HEK293 (cell line): ENCODE data around the gene TTLL1.

Experiments
- CTCF ChIA-PET: fragments of 350-600 bp; formaldehyde crosslinking; extraction: SDS; loops from one replicate; lab custom pipeline; 2021; ENCODE audit warnings: antibody characterized with exemption; lab: Yijun Ruan, JAX
- POLR2A ChIA-PET: fragments of 300-600 bp; formaldehyde crosslinking; extraction: SDS; loops from one replicate; lab custom pipeline; 2020; ENCODE audit warnings: antibody characterized with exemption, inconsistent platforms; lab: Yijun Ruan, JAX
- H3K27ac ChIP-seq: fragments of 200-500 bp; sonication (Bioruptor generic); 2 replicates; pipeline ENCODE4 v1.5.1; 2014; ENCODE audit warnings: low read depth, low read length, control low read depth, inconsistent platforms; ENCODE audit errors: extremely low read depth
- H3K36me3 ChIP-seq, 2 experiments: fragments of 200-500 bp in 1 of 2; sonication (Bioruptor generic) in 1 of 2; 1 replicate in 1 of 2; 2 replicates in 1 of 2; pipeline ENCODE4 v1.5.1; 2014 to 2017; ENCODE audit warnings: inconsistent platforms in 2 of 2, low read length in 2 of 2; ENCODE audit not compliant: control insufficient read depth in 2 of 2, insufficient read depth in 1 of 2
- H3K4me1 ChIP-seq: fragments of 200-500 bp; sonication (Bioruptor generic); 2 replicates; pipeline ENCODE4 v1.5.1; 2014; ENCODE audit warnings: mild to moderate bottlenecking, low read length, inconsistent platforms; ENCODE audit not compliant: control insufficient read depth, insufficient read depth
- H3K4me3 ChIP-seq: 2 replicates; pipeline ENCODE4 v1.5.1; 2011; ENCODE audit warnings: low read depth, mild to moderate bottlenecking, control low read depth, low read length, moderate library complexity
- H3K9me3 ChIP-seq: fragments of 200-500 bp; sonication (Bioruptor generic); 2 replicates; pipeline ENCODE4 v1.5.1; 2014; ENCODE audit warnings: low read depth, low read length, inconsistent platforms; ENCODE audit not compliant: control insufficient read depth, insufficient read depth
- ATF2 ChIP-seq: fragments of 450-650 bp; formaldehyde crosslinking; IDR thresholded peaks from 2 replicates; pipeline ENCODE4 v1.5.1; 2016; ENCODE audit warnings: missing biosample characterization, missing genetic modification characterization, low read depth
- HOXA7 ChIP-seq: sonication (generic); formaldehyde crosslinking; IDR thresholded peaks from 2 replicates; pipeline ENCODE4 v1.8.1; 2022; ENCODE audit warnings: missing genetic modification reagents, borderline replicate concordance
- KLF7 ChIP-seq: fragments of 450-650 bp; formaldehyde crosslinking; IDR thresholded peaks from 2 replicates; pipeline ENCODE4 v1.5.1; 2016; ENCODE audit warnings: missing biosample characterization, missing genetic modification characterization, borderline replicate concordance
- PRDM1 ChIP-seq: fragments of 450-650 bp; formaldehyde crosslinking; IDR thresholded peaks from 2 replicates; pipeline ENCODE4; 2016; ENCODE audit warnings: missing biosample characterization, missing genetic modification characterization
- TCF7L2 ChIP-seq: IDR thresholded peaks from 2 replicates; pipeline ENCODE4 v1.6.1; 2011; ENCODE audit warnings: low read depth, mild to moderate bottlenecking, inconsistent platforms, low read length, moderate library complexity, borderline replicate concordance
- ZBTB17 ChIP-seq: fragments of 450-650 bp; formaldehyde crosslinking; IDR thresholded peaks from 2 replicates; pipeline ENCODE4 v1.5.1; 2016; ENCODE audit warnings: missing biosample characterization, missing genetic modification characterization
- ZFP3 ChIP-seq: fragments of 450-650 bp; formaldehyde crosslinking; IDR thresholded peaks from 2 replicates; pipeline ENCODE4 v1.5.1; 2016; ENCODE audit warnings: low read depth, missing biosample characterization, missing genetic modification characterization
- ZNF174 ChIP-seq: fragments of 450-650 bp; formaldehyde crosslinking; IDR thresholded peaks from 2 replicates; pipeline ENCODE4 v1.5.0; 2017; ENCODE audit warnings: missing biosample characterization, mild to moderate bottlenecking, missing genetic modification characterization
- ZNF184 ChIP-seq: fragments of 450-650 bp; IDR thresholded peaks from 2 replicates; pipeline ENCODE4 v1.5.1; 2018; ENCODE audit warnings: missing biosample characterization, mild to moderate bottlenecking, missing genetic modification characterization
- ZNF221 ChIP-seq: fragments of 450-650 bp; formaldehyde crosslinking; IDR thresholded peaks from 2 replicates; pipeline ENCODE4 v1.5.1; 2017; ENCODE audit warnings: missing biosample characterization, missing genetic modification characterization, borderline replicate concordance
- ZNF366 ChIP-seq: fragments of 450-650 bp; formaldehyde crosslinking; conservative IDR thresholded peaks from 2 replicates; pipeline ENCODE4 v1.5.1; 2016; ENCODE audit warnings: missing biosample characterization, missing genetic modification characterization
- ZNF433 ChIP-seq: fragments of 450-650 bp; formaldehyde crosslinking; IDR thresholded peaks from 2 replicates; pipeline ENCODE4 v1.5.1; 2016; ENCODE audit warnings: missing biosample characterization, missing genetic modification characterization, low read depth
- ZNF548 ChIP-seq: fragments of 450-650 bp; formaldehyde crosslinking; IDR thresholded peaks from 2 replicates; pipeline ENCODE4 v1.5.1; 2016; ENCODE audit warnings: missing biosample characterization, missing genetic modification characterization
- ZNF664 ChIP-seq: fragments of 450-650 bp; formaldehyde crosslinking; IDR thresholded peaks from 2 replicates; pipeline ENCODE4 v1.5.1; 2016; ENCODE audit warnings: missing biosample characterization, missing genetic modification characterization
- ZNF692 ChIP-seq: fragments of 450-650 bp; formaldehyde crosslinking; IDR thresholded peaks from 2 replicates; pipeline ENCODE4 v1.5.1; 2016; ENCODE audit warnings: missing biosample characterization, missing genetic modification characterization
- TF ChIP-seq, protein P1 (sequence below): fragments of 450-650 bp; formaldehyde crosslinking; IDR thresholded peaks from 2 replicates; pipeline ENCODE4 v1.5.1; 2016; ENCODE audit warnings: missing biosample characterization, missing genetic modification characterization
- TF ChIP-seq, protein P2 (sequence below): fragments of 450-650 bp; formaldehyde crosslinking; conservative IDR thresholded peaks from 2 replicates; pipeline ENCODE4 v1.5.1; 2016; ENCODE audit warnings: low read depth, missing biosample characterization, missing genetic modification characterization
- TF ChIP-seq, protein P3 (sequence below): fragments of 450-650 bp; formaldehyde crosslinking; IDR thresholded peaks from 2 replicates; pipeline ENCODE4 v1.5.1; 2016; ENCODE audit warnings: missing biosample characterization, missing genetic modification characterization

The TTLL1 gene

GRCh38 chr22:43014316-43014868 lies 74.8 kb downstream of the TTLL1 start (continued):
- TF ChIP-seq, protein P1, sequence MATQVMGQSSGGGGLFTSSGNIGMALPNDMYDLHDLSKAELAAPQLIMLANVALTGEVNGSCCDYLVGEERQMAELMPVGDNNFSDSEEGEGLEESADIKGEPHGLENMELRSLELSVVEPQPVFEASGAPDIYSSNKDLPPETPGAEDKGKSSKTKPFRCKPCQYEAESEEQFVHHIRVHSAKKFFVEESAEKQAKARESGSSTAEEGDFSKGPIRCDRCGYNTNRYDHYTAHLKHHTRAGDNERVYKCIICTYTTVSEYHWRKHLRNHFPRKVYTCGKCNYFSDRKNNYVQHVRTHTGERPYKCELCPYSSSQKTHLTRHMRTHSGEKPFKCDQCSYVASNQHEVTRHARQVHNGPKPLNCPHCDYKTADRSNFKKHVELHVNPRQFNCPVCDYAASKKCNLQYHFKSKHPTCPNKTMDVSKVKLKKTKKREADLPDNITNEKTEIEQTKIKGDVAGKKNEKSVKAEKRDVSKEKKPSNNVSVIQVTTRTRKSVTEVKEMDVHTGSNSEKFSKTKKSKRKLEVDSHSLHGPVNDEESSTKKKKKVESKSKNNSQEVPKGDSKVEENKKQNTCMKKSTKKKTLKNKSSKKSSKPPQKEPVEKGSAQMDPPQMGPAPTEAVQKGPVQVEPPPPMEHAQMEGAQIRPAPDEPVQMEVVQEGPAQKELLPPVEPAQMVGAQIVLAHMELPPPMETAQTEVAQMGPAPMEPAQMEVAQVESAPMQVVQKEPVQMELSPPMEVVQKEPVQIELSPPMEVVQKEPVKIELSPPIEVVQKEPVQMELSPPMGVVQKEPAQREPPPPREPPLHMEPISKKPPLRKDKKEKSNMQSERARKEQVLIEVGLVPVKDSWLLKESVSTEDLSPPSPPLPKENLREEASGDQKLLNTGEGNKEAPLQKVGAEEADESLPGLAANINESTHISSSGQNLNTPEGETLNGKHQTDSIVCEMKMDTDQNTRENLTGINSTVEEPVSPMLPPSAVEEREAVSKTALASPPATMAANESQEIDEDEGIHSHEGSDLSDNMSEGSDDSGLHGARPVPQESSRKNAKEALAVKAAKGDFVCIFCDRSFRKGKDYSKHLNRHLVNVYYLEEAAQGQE (tag by site-specific recombination) = no peak
- TF ChIP-seq ATF2 (tag by site-specific recombination) (no peak), ZNF174 (tag by site-specific recombination) (no peak), ZFP3 (tag by site-specific recombination) (no peak), ZNF664 (tag by site-specific recombination) (no peak), TCF7L2 (0 out of 2 replicates have a peak, but pooled peaks have one; percentile 28), ZNF221 (tag by site-specific recombination) (no peak), KLF7 (tag by site-specific recombination) (no peak), ZNF548 (tag by site-specific recombination) (no peak), ZNF433 (tag by site-specific recombination) (no peak), HOXA7 (no peak)
- TF ChIP-seq, protein P2, sequence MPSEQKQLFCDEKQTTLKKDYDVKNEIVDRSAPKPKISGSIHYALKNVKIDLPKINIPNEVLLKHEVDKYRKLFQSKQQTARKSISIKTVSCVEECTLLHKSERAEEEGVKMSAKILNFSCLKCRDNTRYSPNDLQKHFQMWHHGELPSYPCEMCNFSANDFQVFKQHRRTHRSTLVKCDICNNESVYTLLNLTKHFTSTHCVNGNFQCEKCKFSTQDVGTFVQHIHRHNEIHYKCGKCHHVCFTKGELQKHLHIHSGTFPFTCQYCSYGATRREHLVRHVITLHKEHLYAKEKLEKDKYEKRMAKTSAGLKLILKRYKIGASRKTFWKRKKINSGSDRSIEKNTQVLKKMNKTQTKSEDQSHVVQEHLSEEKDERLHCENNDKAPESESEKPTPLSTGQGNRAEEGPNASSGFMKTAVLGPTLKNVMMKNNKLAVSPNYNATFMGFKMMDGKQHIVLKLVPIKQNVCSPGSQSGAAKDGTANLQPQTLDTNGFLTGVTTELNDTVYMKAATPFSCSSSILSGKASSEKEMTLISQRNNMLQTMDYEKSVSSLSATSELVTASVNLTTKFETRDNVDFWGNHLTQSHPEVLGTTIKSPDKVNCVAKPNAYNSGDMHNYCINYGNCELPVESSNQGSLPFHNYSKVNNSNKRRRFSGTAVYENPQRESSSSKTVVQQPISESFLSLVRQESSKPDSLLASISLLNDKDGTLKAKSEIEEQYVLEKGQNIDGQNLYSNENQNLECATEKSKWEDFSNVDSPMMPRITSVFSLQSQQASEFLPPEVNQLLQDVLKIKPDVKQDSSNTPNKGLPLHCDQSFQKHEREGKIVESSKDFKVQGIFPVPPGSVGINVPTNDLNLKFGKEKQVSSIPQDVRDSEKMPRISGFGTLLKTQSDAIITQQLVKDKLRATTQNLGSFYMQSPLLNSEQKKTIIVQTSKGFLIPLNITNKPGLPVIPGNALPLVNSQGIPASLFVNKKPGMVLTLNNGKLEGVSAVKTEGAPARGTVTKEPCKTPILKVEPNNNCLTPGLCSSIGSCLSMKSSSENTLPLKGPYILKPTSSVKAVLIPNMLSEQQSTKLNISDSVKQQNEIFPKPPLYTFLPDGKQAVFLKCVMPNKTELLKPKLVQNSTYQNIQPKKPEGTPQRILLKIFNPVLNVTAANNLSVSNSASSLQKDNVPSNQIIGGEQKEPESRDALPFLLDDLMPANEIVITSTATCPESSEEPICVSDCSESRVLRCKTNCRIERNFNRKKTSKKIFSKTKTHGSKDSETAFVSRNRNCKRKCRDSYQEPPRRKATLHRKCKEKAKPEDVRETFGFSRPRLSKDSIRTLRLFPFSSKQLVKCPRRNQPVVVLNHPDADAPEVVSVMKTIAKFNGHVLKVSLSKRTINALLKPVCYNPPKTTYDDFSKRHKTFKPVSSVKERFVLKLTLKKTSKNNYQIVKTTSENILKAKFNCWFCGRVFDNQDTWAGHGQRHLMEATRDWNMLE (tag by site-specific recombination) = no peak
- TF ChIP-seq, all 188 proteins: peak for 24

DNA sequence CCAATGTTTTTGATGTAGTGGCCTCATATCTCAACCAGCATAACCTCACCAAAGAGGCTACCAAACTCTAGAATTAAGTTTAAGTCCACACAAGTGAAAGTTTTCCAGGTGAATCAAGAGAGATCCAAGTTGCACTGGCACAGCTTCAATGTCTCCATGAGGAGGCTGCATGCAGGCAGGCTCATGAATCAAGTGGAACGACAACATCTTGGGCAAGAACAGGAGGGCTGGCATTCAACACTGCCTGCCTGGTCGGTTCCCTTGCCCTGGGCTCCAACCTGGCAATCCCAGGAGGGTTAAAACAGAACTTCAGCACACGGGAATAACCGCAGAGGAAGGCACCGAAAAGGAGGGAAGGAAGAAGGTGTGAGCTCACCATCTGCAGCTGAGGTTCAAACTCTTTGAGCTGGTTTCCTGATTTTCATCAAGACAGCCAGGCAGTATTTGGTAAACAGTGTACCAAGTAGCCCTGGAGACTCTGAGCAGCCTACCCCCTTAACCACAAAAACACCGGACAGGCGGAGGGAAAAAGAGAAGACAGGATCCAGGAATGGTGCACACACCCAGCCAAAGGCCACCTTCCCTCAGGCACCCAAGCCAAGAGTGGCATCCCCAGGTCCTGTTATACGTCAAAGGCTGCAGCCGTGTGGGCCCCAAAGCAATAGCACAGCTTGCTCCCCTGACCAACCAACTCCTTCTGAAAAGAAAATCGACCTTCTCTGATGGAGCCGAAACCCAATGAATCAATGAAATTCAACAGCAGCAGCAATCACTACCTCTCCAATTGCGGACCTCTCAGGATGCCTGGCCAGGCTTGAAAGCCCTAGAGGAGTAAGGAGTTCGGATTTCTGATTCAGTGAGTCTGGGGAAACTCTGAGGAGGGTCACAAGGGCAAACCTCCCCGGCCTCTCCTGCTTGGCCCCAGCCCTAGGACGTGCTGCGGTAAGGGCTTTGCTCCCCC lies 75.6 kb downstream of the TTLL1 start:
- Histone ChIP-seq H3K4me3 (peak overlapping the region; percentile 90), H3K36me3 (no peaks in the 10 kb centered on the region), H3K27ac (peak overlapping the region; percentile 72; the same call in 1 of the 2 replicates), H3K4me1 (peaks cover 8% of the 10 kb centered on the region), H3K9me3 (no peaks in the 10 kb centered on the region)
- ChIA-PET CTCF (interaction anchor here (0.6 to 1.7 kb wide), 5 partner anchors 21 to 146 kb away, joined by 3 to 10 read pairs (median 4); no protein-coding TSS in a partner anchor), POLR2A (interaction anchor here (0.7 to 4.7 kb wide), 18 partner anchors 10 to 174 kb away, joined by 3 to 67 read pairs (median 6); no protein-coding TSS in a partner anchor)
- TF ChIP-seq ZNF366 (tag by site-specific recombination) = peak; percentile 38; the same call in 1 of the 2 replicates
- TF ChIP-seq ZBTB17 (tag by site-specific recombination) = peak; percentile 44; the same call in 1 of the 2 replicates
- TF ChIP-seq, protein P3, sequence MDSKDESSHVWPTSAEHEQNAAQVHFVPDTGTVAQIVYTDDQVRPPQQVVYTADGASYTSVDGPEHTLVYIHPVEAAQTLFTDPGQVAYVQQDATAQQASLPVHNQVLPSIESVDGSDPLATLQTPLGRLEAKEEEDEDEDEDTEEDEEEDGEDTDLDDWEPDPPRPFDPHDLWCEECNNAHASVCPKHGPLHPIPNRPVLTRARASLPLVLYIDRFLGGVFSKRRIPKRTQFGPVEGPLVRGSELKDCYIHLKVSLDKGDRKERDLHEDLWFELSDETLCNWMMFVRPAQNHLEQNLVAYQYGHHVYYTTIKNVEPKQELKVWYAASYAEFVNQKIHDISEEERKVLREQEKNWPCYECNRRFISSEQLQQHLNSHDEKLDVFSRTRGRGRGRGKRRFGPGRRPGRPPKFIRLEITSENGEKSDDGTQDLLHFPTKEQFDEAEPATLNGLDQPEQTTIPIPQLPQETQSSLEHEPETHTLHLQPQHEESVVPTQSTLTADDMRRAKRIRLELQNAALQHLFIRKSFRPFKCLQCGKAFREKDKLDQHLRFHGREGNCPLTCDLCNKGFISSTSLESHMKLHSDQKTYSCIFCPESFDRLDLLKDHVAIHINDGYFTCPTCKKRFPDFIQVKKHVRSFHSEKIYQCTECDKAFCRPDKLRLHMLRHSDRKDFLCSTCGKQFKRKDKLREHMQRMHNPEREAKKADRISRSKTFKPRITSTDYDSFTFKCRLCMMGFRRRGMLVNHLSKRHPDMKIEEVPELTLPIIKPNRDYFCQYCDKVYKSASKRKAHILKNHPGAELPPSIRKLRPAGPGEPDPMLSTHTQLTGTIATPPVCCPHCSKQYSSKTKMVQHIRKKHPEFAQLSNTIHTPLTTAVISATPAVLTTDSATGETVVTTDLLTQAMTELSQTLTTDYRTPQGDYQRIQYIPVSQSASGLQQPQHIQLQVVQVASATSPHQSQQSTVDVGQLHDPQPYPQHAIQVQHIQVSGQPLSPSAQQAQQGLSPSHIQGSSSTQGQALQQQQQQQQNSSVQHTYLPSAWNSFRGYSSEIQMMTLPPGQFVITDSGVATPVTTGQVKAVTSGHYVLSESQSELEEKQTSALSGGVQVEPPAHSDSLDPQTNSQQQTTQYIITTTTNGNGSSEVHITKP (tag by site-specific recombination) = no peak
- TF ChIP-seq ZNF692 = 0 out of 2 replicates have a peak, but pooled peaks have one; percentile 51
- no peak for TF ChIP-seq ZNF184 (tag by site-specific recombination)
- peak; percentile 58; the same call in 1 of the 2 replicates for TF ChIP-seq PRDM1 (tag by site-specific recombination)
